K562 (cell line): ENCODE data around the gene TRIM47. TPM values are rescaled to one million over a fixed set of nuclear protein-coding genes. Genes with fewer than 3 reads are reported as not detected.

Experiments used
- CBX5 ChIP-seq: IDR thresholded peaks from 2 replicates; pipeline ENCODE4 v1.6.1; 2014; ENCODE audit warnings: low read depth, borderline replicate concordance
- CEBPB ChIP-seq: fragments of 450-650 bp; IDR thresholded peaks from 2 replicates; pipeline ENCODE4 v1.6.1; 2016; ENCODE audit warnings: missing genetic modification characterization, missing compliant biosample characterization
- CSDE1 ChIP-seq, 2 experiments: fragments of 450-650 bp; IDR thresholded peaks; 2 replicates each; pipeline ENCODE4 v1.6.1; 2016; ENCODE audit warnings: mild to moderate bottlenecking in 1 of 2
- DMBX1 ChIP-seq: fragments of 250-450 bp; sonication (Bioruptor Pico); IDR thresholded peaks from 2 replicates; pipeline ENCODE4 v1.8.0; 2022; ENCODE audit warnings: inconsistent platforms, mild to moderate bottlenecking, moderate library complexity, borderline replicate concordance
- EHMT2 ChIP-seq: fragments of 450-650 bp; IDR thresholded peaks from 2 replicates; pipeline ENCODE4 v1.6.1; 2018; ENCODE audit warnings: antibody characterized with exemption
- FOS ChIP-seq: IDR thresholded peaks from 3 replicates; pipeline ENCODE4 v1.6.1; 2011; ENCODE audit not compliant: insufficient read length; ENCODE audit errors: extremely low read depth
- HMGN3 ChIP-seq: IDR thresholded peaks from 2 replicates; pipeline ENCODE4 v1.6.1; 2011; ENCODE audit warnings: borderline replicate concordance, low read depth, mild to moderate bottlenecking, mixed read lengths, low read length; ENCODE audit not compliant: insufficient read length; ENCODE audit errors: extremely low read depth
- HNRNPUL1 ChIP-seq: fragments of 200-400 bp; formaldehyde crosslinking; IDR thresholded peaks from 2 replicates; pipeline ENCODE4 v1.6.1; 2017; ENCODE audit warnings: low read length
- ILK ChIP-seq: fragments of 450-650 bp; IDR thresholded peaks from 2 replicates; pipeline ENCODE4 v1.6.1; 2016; ENCODE audit warnings: missing genetic modification characterization, low read depth, mild to moderate bottlenecking, missing compliant biosample characterization, moderate library complexity, borderline replicate concordance
- MEIS2 ChIP-seq: fragments of 450-650 bp; IDR thresholded peaks from 2 replicates; pipeline ENCODE4 v1.6.1; 2014; ENCODE audit warnings: mild to moderate bottlenecking; ENCODE audit not compliant: partially characterized antibody
- NFRKB ChIP-seq: fragments of 450-650 bp; IDR thresholded peaks from 2 replicates; pipeline ENCODE4 v1.6.1; 2016; ENCODE audit warnings: low read depth
- POLR2A ChIP-seq: fragments of 450-650 bp; conservative IDR thresholded peaks from 2 replicates; pipeline ENCODE4 v1.6.1; 2016
- PURB ChIP-seq: sonication (generic); formaldehyde crosslinking; IDR thresholded peaks from 2 replicates; pipeline ENCODE4 v1.9.0; 2021; ENCODE audit warnings: low read depth, mild to moderate bottlenecking, missing genetic modification reagents
- SIRT6 ChIP-seq: IDR thresholded peaks from one replicate; pipeline ENCODE4 v1.6.1; 2012; ENCODE audit warnings: low read depth, mild to moderate bottlenecking, control low read depth, inconsistent platforms, low read length, moderate library complexity
- SMC3 ChIP-seq: conservative IDR thresholded peaks from 2 replicates; pipeline ENCODE4 v1.6.1; 2011; ENCODE audit warnings: low read depth, low read length, improper control_type of control experiment; ENCODE audit not compliant: insufficient read depth
- SP2 ChIP-seq: IDR thresholded peaks from 2 replicates; pipeline ENCODE4 v1.6.1; 2011; ENCODE audit warnings: mild to moderate bottlenecking, low read depth, low read length, moderate library complexity; ENCODE audit not compliant: poor library complexity, severe bottlenecking; ENCODE audit errors: extremely low read depth
- SRSF1 ChIP-seq: fragments of 200-400 bp; formaldehyde crosslinking; IDR thresholded peaks from 2 replicates; pipeline ENCODE4 v1.6.1; 2017; ENCODE audit warnings: mild to moderate bottlenecking, low read depth, low read length, moderate library complexity
- TGIF2 ChIP-seq: sonication (generic); formaldehyde crosslinking; IDR thresholded peaks from 2 replicates; pipeline ENCODE4 v1.8.1; 2022; ENCODE audit warnings: mild to moderate bottlenecking, missing genetic modification reagents, moderate library complexity
- YBX1 ChIP-seq: fragments of 450-650 bp; IDR thresholded peaks from 2 replicates; pipeline ENCODE4 v1.7.1; 2016; ENCODE audit warnings: mild to moderate bottlenecking
- ZNF23 ChIP-seq: fragments of 250-450 bp; sonication (Bioruptor Pico); IDR thresholded peaks from 2 replicates; pipeline ENCODE4 v1.4.0; 2020; ENCODE audit warnings: mild to moderate bottlenecking
- ZNF253 ChIP-seq: fragments of 250-450 bp; sonication (Bioruptor Pico); conservative IDR thresholded peaks from 2 replicates; pipeline ENCODE4 v1.6.1; 2021; ENCODE audit warnings: mild to moderate bottlenecking
- ZNF551 ChIP-seq: fragments of 250-450 bp; sonication (Bioruptor Pico); IDR thresholded peaks from 2 replicates; pipeline ENCODE4 v1.5.0; 2021; ENCODE audit warnings: mild to moderate bottlenecking, moderate library complexity
- ZNF77 ChIP-seq: fragments of 250-450 bp; sonication (Bioruptor Pico); IDR thresholded peaks from 2 replicates; pipeline ENCODE4 v1.5.0; 2020
- polyA plus RNA-seq, 8 experiments: library from polyadenylated mRNA; depleted of rRNA in 4 of 8; stranded (reverse) in 5 of 8; unstranded in 3 of 8; fragments of >200 nt; fragmentation: Nextera tagmentation in 2 of 8; fragmentation: Illumina TruSeq in 1 of 8; extraction: Ambion mirVana in 2 of 8; extraction: Trizol in 1 of 8; gene quantifications; 2 replicates each; pipeline versions ENCODE4 v1.2.1 to v1.2.3, GENCODE V29; 2011 to 2014; ENCODE audit warnings: inconsistent platforms in 1 of 8, missing spikeins in 1 of 8
- total RNA-seq, 7 experiments: library from RNA; depleted of rRNA in 6 of 7; stranded (reverse); fragments of >200 nt in 6 of 7; fragmentation: Illumina TruSeq in 2 of 7; extraction: Trizol in 2 of 7; gene quantifications; 2 replicates each; pipeline versions ENCODE4 v1.2.1 to v1.2.3, GENCODE V29; 2011 to 2021; ENCODE audit warnings: low replicate concordance in 1 of 7
- TF ChIP-seq, protein P1 (sequence below): fragments of 250-450 bp; sonication (Bioruptor Pico); IDR thresholded peaks from 2 replicates; pipeline ENCODE4 v1.8.0; 2021; ENCODE audit warnings: moderate library complexity, mild to moderate bottlenecking, inconsistent platforms
- TF ChIP-seq, protein P2 (sequence below): fragments of 250-450 bp; sonication (Bioruptor Pico); IDR thresholded peaks from 2 replicates; pipeline ENCODE4 v1.8.0; 2021; ENCODE audit warnings: mild to moderate bottlenecking, moderate library complexity
- TF ChIP-seq, protein P3 (sequence below): fragments of 250-450 bp; sonication (Bioruptor Pico); IDR thresholded peaks from 2 replicates; pipeline ENCODE4 v1.8.0; 2022; ENCODE audit warnings: moderate library complexity, mild to moderate bottlenecking, inconsistent platforms
- TF ChIP-seq, protein P4 (sequence below): fragments of 450-650 bp; IDR thresholded peaks from 2 replicates; pipeline ENCODE4 v1.6.1; 2017; ENCODE audit warnings: antibody characterized with exemption

The TRIM47 gene
- total and polyA plus RNA-seq, 9 of the 15 experiments (the other 6 are each of a cell fraction or from before 2014, with no cell fraction given) = 0.56 to 6.1 (median 3.2) TPM

GRCh38 chr17:75856062-75856756 lies 22.2 kb downstream of the TRIM47 start (continued):
- TF ChIP-seq, protein P1, sequence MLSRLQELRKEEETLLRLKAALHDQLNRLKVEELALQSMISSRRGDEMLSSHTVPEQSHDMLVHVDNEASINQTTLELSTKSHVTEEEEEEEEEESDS (CRISPR knock-in tag) = no peak
- TF ChIP-seq SIRT6 (no peak), CBX5 (no peak), FOS (no peak), MEIS2 (no peak), ILK (tag) (no peak), ZNF23 (CRISPR knock-in tag) (no peak), CSDE1 (IDR thresholded peaks at IDR 0.05) (no peak), PURB (CRISPR knock-in tag) (no peak), EHMT2 (no peak), CEBPB (tag) (no peak), SRSF1 (no peak), YBX1 (no peak), HMGN3 (no peak), HNRNPUL1 (no peak), ZNF77 (CRISPR knock-in tag) (no peak), TGIF2 (CRISPR knock-in tag) (0 out of 2 replicates have a peak, but pooled peaks have one; percentile 62), SP2 (no peak), POLR2A (0 out of 2 replicates have a peak, but pooled peaks have one; percentile 15), DMBX1 (CRISPR knock-in tag) (no peak), ZNF253 (no peak), SMC3 (0 out of 2 replicates have a peak, but pooled peaks have one; percentile 1), ZNF551 (CRISPR knock-in tag) (no peak), NFRKB (no peak)
- TF ChIP-seq, protein P2, sequence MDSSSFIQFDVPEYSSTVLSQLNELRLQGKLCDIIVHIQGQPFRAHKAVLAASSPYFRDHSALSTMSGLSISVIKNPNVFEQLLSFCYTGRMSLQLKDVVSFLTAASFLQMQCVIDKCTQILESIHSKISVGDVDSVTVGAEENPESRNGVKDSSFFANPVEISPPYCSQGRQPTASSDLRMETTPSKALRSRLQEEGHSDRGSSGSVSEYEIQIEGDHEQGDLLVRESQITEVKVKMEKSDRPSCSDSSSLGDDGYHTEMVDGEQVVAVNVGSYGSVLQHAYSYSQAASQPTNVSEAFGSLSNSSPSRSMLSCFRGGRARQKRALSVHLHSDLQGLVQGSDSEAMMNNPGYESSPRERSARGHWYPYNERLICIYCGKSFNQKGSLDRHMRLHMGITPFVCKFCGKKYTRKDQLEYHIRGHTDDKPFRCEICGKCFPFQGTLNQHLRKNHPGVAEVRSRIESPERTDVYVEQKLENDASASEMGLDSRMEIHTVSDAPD (CRISPR knock-in tag) = no peak
- TF ChIP-seq, protein P3, sequence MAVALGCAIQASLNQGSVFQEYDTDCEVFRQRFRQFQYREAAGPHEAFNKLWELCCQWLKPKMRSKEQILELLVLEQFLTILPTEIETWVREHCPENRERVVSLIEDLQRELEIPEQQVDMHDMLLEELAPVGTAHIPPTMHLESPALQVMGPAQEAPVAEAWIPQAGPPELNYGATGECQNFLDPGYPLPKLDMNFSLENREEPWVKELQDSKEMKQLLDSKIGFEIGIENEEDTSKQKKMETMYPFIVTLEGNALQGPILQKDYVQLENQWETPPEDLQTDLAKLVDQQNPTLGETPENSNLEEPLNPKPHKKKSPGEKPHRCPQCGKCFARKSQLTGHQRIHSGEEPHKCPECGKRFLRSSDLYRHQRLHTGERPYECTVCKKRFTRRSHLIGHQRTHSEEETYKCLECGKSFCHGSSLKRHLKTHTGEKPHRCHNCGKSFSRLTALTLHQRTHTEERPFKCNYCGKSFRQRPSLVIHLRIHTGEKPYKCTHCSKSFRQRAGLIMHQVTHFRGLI = no peak
- TF ChIP-seq, protein P4, sequence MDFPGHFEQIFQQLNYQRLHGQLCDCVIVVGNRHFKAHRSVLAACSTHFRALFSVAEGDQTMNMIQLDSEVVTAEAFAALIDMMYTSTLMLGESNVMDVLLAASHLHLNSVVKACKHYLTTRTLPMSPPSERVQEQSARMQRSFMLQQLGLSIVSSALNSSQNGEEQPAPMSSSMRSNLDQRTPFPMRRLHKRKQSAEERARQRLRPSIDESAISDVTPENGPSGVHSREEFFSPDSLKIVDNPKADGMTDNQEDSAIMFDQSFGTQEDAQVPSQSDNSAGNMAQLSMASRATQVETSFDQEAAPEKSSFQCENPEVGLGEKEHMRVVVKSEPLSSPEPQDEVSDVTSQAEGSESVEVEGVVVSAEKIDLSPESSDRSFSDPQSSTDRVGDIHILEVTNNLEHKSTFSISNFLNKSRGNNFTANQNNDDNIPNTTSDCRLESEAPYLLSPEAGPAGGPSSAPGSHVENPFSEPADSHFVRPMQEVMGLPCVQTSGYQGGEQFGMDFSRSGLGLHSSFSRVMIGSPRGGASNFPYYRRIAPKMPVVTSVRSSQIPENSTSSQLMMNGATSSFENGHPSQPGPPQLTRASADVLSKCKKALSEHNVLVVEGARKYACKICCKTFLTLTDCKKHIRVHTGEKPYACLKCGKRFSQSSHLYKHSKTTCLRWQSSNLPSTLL = no peak
